Measurements from ENCODE around the gene KHK.

Gene KHK

DNA sequence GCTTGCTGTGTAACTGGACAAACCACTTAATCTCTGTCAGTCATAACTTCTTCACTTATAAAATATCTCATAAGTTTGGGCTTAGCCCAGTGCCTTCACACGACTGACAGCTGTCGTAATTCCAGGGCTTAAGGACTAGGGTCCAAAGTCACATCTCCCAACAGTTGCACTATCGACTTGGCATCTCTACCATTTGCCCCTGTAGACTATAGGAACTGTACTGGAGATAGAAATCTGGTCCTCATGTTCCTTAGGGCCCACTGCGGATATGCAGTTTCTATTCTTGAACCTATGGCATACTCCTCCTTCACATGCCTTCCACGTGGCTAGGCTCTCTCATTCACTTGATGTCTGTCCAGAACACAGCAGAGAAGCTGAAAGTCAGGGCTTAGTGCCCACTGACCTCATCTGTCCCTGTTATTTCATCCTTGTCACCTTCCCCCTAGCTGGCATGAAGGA, 39.7 kb downstream of the KHK start:
- FAIRE-seq, result no peak
- DNase-seq (ENCODE audit: low spot score), result no peak

GRCh38 chr2:27127883-27128667, 41.5 kb downstream of the KHK start:
- FAIRE-seq, result no peak
- DNase-seq (ENCODE audit: low spot score), result no peak

GRCh38 chr2:27128668-27129571, 42.3 kb downstream of the KHK start:
- FAIRE-seq (no peak), DNase-seq (ENCODE audit: low spot score) (no peak)

DNA sequence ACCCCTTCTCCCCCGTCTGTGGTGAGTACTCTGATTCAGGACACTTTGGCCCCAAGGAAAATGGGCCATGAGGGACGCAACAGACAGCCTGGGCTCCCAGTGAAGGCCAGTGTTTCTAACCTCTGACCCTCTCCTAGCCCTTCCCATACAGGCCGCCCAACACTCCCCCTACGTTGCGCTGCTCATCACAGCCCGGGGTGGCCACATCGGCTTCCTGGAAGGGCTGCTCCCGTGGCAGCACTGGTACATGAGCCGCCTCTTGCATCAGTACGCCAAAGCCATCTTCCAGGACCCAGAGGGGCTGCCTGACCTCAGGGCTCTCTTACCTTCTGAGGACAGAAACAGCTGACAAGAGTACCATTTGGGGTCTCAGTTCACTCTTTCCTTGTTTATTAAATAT, 43.8 kb downstream of the KHK start:
- FAIRE-seq (no peak), DNase-seq (ENCODE audit: low spot score) (no peak)

- DNase-seq (ENCODE audit: low spot score), result no peak
- no peak for FAIRE-seq
These were observed 44.9 kb downstream of the KHK start for GRCh38 chr2:27131429-27131828.

- FAIRE-seq, result no peak
- DNase-seq (ENCODE audit: low spot score), result no peak
These were observed 46.8 kb downstream of the KHK start for GRCh38 chr2:27133195-27133875.

DNA sequence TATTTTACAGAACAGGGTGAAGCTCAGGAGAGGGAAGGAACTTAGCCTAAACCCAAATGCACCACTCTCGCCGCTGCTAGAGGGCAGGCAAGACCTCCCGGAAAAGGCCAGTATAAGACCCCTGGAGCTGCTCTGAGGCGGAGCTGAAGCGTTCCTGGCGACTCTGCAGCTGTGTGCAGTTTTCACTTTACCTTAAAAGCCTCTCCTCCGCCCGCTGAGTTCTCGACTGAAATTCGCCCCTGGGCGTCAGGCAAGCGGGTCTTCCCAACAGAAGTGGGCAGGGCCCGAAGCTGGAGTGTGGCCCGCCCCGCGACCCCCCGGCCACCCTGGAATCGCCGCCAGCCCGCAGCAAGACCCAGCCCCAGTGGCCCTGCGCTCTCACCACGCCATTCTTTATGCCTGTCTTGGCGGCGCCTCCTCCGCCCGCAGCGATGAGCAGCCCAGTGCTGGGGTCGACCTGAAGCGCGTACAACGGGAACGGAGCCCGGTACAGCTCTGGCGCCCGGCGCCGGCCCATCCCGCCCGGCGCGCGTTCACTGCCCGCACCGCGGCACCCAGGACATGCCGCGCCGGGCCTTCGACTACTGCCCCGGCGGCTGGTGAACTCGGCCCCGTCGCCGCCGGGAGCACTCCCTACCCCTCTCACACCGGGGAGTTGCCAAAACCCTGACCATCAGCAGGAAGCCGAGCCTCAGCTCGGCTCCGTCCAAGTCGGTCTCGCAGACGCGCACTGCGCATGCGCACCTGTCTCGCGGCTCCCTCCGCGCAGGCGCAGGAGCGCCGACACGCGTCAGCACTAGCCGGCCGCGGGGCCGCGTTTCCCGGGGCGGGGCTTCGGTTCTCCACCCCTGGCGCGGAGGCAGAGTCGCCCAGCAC, 47.6 kb downstream of the KHK start, which contains the start of gene PREB:
Gene PREB, minus strand, starts transcription at position 732 of the 876 bp plus-strand sequence. Its CDS starts 215 bp downstream, at position 517.
- DNase-seq (ENCODE audit: low spot score) (peak; percentile 100), FAIRE-seq (peak; percentile 77)

DNA sequence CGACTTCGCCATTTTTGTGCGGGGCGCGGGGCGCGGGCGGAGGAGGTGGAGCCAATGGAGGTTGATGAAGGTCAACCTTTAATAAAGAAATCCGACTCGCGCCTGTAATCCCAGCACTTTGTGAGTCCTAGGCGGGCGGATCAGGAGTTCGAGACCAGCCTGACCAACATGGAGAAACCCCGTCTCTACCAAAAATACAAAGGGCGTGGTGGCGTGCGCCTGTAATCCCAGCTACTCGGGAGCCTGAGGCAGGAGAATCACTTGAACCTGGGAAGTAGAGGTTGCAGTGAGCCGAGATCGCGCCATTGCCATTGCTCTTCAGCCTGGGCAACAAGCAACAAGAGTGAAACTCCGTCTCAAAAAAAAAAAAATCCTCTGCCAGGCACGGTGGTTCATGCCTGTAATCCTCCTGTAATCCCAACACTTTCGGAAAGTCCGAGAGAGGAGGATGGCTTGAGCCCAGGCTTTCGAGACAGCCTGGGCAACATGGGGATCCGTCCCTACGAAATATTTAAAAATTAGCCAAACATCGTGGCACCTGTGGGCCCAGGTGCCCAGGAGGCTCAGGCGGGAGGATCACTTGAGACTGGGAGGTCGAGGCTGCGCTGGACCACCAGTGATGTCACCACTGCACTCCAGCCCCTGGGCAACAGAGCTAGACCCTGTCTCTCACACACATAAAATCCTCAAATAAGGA, 48.4 kb downstream of the KHK start:
- DNase-seq (ENCODE audit: low spot score) (no peak), FAIRE-seq (no peak)

- DNase-seq (ENCODE audit: low spot score) (no peak), FAIRE-seq (peak; percentile 93)
These were observed 48.9 kb downstream of the KHK start for GRCh38 chr2:27135478-27135955.

DNA sequence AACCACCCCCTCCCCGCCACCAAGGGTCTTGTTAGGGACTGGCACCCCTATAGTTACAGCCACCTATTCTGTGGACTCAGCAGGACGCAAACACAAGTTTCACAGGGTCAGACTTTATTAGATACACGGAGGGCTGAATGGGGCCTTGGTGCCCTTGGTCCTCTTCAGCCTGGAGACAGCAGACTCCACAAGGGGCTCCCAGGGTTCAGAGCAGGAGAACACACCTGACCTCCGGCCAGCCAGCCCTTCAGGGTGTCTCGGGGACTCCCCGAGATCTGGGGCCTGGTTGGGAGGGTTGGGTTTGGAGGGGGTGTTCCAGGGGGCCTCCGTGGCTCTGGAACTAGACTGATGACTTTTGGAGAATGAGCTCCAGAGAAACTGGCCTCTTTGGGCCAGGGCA, 50.2 kb downstream of the KHK start:
- DNase-seq (ENCODE audit: low spot score) (no peak), FAIRE-seq (no peak)

- no peak for FAIRE-seq
- no peak for DNase-seq (ENCODE audit: low spot score)
These were observed 50.9 kb downstream of the KHK start for GRCh38 chr2:27137322-27137935.

DNA sequence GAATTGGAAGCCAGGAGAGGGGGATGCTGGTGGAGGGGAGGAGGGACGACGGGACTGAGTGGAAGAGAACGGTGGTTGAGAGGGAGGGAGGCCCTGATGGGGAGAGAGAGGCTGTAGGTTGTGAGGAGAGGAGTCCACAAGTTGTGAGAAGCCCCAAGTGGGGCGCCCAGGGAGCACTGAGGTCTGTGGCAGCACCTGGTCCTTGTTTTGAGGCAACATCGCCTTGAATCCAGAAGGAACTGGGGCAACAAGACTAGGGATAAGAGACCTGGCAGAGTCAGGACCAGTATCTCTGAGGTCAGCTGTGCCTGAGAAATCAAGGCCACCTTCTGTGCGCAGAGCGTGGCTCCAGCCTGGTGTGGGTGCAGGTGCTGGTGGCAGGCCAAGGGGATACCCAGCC, 51.5 kb downstream of the KHK start:
- DNase-seq (ENCODE audit: low spot score) (no peak), FAIRE-seq (no peak)

GRCh38 chr2:27139310-27139709, 52.7 kb downstream of the KHK start, which contains the start of gene PRR30:
PRR30 (minus strand) TSS chr2:27139410; CDS start chr2:27138329, 1,081 bp downstream.
- DNase-seq (ENCODE audit: low spot score) (no peak), FAIRE-seq (no peak)

DNA sequence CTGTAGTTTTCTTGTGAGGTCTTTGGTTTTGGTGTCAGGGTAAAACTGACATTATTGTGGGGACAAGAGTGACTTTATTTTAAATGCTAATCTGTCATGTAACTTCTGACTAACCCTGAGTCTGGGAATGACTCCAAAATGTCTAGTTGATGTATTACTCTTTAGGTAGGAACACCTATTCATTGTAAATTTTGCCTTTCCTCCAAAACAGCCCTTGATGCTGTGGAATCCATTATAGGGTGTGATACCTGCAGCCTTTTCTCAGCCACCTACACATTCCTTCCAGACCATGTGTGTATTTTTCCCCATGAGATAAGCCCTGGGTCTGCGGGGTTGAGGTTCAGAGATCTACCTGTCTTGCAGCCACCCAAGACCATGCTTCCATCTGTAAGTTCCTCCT, 56.7 kb downstream of the KHK start:
- DNase-seq (ENCODE audit: low spot score), result no peak
- no peak for FAIRE-seq

GRCh38 chr2:27145682-27146081, 59.1 kb downstream of the KHK start:
- DNase-seq (ENCODE audit: low spot score) (no peak), FAIRE-seq (no peak)

DNA sequence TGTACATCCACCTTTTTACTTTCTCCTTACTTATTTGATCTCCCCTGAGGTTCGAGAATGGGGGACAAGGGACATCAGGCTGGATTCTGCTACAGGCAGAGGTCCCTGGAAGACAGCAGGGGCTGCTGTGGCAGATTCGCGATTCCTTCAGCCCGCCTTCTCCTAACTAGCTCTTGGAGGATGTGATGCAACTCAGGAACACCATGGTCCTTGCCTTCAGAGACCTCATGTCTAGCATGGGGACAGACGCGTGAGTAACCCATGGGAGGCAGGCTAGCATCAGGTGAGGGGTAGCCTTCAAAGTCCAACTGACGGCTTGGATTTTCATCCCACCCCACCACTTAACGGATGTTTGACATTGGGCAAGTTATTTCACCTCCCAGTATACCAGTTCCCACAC, 61.4 kb downstream of the KHK start:
- DNase-seq (ENCODE audit: low spot score) (no peak), FAIRE-seq (no peak)

- FAIRE-seq (no peak), DNase-seq (ENCODE audit: low spot score) (no peak)
These were observed 62.3 kb downstream of the KHK start, which contains the start of gene TCF23 for GRCh38 chr2:27148801-27149439. TCF23 (plus strand) TSS chr2:27149004; CDS start chr2:27149134, 130 bp downstream.

DNA sequence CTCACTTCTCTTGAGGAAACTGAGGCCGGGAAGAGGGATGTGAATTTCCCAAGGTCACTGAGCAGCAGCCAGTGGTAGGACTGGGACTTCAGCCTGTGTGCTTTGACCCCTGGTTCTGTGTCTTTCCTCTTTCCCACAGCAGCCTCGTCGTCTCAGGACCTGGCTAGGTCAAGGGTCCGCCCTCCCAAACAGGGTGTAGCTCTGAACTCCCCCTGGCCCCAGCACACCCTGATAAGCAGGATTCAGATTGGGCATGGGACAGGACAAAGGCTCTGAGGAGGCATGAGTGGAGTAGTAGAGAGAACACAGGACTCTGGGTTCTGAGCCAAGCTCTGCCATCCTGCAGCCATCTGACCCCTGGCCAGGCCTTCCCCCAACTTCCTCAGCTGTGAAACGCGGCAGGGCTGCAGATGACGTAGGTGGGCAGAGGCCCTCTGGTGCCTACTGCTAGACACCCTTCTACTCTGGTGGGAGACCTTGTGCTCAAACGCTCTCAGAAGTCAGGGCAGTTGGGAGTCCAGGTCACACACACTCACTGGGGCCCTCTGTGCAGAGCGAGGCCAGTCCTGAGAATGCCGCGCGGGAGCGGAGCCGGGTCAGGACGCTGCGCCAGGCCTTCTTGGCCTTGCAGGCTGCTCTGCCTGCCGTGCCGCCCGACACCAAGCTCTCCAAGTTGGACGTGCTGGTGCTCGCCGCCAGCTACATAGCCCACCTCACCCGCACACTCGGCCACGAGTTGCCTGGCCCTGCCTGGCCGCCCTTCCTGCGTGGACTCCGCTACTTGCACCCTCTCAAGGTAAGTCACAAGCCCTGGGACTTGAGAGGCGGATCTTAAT, 63.2 kb downstream of the KHK start:
- DNase-seq (ENCODE audit: low spot score) (no peak), FAIRE-seq (peak; percentile 35)
